Measurements from ENCODE around the gene RASL11A.
"Not testable (repeated sequence)": the region's sequence is repeated elsewhere in the genome, so short reads cannot be mapped to it uniquely, and the experiment has no call there.

Gene RASL11A

GRCh38 chr13:27269114-27269665 lies 1.4 kb upstream of the RASL11A start:
- FAIRE-seq, result no peak

- FAIRE-seq, result no peak
Observed at GRCh38 chr13:27271570-27272096, 1.0 kb downstream of the RASL11A start.

- no peak for FAIRE-seq
Observed at GRCh38 chr13:27273658-27274425, 3.2 kb downstream of the RASL11A start.

GRCh38 chr13:27274631-27275030 lies 4.0 kb downstream of the RASL11A start:
- no peak for FAIRE-seq

DNA sequence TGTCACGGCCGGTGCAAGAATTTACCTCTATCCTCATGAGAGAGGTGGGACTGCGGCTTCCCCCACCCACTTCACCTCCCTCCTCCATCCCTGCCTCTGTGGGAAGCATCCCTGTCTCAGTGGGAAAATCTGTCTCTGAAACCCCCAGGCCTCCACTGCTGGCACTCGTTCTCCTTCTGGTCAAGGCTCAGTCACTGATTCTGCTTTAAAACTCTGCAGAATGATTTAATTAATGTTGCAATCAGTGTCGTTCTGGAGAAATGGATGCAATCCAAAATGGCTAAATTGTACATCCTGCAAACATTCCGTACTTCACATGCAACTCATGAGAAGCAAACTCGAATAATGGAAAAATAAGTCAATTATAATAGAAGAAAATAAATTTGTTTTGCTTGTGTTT lies 5.6 kb downstream of the RASL11A start:
- no peak for FAIRE-seq

- no peak for FAIRE-seq
Observed at GRCh38 chr13:27279506-27279905, 8.9 kb downstream of the RASL11A start.

DNA sequence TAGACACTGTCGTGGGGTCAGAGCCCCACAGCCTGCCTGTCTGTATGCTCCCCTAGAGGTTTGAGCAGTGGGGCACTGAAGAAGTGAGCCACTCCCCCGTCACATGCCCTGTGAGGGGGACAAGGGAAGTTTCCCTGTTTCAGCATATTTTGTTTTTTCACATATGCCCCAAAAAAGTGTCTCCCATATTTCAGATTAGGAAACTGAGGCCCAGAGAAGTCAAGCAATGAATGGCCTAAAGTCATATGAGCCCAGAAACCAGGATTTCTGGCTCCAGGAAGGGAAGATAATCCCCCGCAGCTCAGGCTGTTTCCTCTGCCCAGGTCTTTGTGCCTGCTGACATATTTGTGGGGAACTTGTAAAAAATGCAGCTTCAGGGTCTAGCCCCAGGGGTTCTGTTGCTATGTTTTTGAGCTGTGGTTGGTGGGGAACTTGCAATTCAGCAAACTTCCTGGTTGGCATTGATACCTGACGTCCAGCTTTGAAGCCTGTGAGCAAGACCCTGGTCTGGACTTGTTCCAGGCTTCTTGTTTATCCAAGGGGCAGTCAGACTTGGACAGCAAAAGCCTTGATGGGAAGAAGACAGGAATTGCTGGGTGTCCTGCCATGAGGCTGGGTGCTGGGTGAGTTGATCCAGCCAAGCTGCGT lies 9.5 kb downstream of the RASL11A start:
- no peak for FAIRE-seq

DNA sequence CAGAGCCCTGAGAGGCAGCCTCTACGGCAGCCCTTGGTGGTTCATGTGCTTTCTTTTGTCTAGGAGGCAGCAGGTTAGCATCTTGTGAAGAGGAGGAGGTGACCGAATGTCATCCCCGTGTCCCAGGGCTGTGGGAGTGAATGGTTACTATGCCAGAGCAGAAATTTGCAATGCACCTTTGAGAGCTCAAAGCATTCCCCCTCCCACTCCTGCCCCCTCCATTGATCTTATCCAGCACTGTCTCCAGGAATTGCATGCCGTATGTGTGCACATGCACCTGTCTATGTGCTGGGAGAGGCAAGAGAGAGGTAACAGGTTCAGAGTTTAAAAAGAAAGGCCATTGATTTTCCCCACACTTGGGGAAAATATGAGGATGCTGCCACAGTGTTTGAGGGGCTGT lies 10.2 kb downstream of the RASL11A start:
- no peak for FAIRE-seq

GRCh38 chr13:27281420-27281819 lies 10.8 kb downstream of the RASL11A start:
- FAIRE-seq, result no peak

- no peak for FAIRE-seq
Observed at GRCh38 chr13:27283906-27284493, 13.4 kb downstream of the RASL11A start.

DNA sequence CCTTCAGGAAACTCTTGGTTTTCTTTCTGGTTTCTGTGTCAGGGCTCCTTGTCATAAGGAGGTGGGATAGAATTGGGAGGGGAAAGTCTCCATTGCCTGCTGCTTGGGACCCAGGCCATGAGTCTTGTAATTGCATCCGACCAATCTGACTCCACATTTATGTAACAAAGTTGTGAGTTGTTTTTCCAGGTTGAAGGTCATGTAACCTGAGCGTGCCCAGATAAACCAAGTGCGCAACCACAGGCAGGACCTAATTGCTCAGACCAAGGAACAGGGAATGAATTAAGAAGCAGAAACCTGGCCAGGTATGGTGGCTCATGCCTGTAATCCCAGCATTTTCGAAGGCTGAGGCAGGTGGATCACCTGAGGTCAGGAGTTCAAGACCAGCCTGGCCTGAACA lies 17.8 kb downstream of the RASL11A start:
- FAIRE-seq, result no peak

GRCh38 chr13:27289011-27289665 lies 18.5 kb downstream of the RASL11A start:
- FAIRE-seq, result no peak

GRCh38 chr13:27290715-27291114 lies 20.1 kb downstream of the RASL11A start:
- FAIRE-seq, result no peak

- FAIRE-seq, result not testable (repeated sequence)
Observed at GRCh38 chr13:27291967-27292366, 21.3 kb downstream of the RASL11A start.

GRCh38 chr13:27293076-27293691 lies 22.6 kb downstream of the RASL11A start:
- no peak for FAIRE-seq

GRCh38 chr13:27293873-27294515 lies 23.4 kb downstream of the RASL11A start:
- no peak for FAIRE-seq

DNA sequence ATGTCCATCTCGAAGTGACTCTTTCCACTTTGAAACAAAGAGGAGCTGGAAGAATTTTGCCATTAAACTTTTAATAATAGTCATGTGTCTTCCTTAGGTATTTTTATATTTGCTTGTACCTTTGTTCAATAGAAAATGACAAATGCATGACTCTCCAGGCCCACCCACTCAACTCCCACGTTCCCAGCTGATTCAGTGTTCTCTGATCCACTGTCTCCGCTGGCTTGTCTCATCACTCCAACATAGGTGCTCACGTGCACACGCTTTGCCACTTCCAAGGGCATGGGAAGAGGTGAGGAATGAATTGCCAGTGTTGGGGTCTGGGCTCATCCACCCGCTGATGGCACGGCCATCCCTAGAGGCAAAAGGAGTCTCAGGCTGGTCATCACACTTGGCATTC lies 24.5 kb downstream of the RASL11A start:
- no peak for FAIRE-seq

DNA sequence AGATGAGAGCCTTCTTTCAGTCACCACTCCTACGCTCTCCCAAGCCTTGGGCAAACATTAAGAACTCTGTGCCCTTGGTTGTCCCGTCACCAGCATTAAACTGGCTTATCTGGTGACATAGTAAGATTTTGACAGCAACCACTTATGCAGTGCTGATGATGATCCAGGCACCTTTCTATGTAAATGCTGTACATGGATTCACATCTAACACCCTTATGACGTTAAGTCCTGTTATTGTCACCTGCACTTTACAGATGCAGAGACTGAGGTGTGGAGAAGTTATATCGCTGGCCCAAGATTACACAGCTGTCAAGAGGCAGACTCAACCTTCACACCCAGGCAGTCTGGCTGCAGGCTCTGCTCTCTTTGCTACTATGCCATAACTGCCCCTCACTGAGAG lies 25.0 kb downstream of the RASL11A start:
- FAIRE-seq, result no peak

DNA sequence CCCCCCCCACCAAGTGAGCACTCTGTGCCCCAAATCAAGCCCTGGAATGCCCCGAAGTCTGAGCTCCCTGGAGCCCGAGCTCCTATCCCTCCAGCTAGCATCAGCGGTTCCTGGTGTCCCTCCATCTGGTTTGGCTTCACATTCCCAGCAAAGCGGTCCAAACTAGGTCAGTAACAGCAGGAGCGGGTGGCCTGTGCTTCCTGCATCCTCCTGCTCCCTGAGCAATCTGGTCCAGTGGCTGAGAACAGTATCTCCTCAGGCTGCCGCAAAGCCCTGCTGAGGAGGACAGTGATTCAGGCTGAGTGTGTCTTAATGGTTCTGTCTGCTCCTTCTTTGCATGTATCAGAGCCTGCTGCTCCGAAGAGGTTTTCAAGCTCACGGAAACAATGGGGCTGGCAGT lies 25.9 kb downstream of the RASL11A start:
- no peak for FAIRE-seq

DNA sequence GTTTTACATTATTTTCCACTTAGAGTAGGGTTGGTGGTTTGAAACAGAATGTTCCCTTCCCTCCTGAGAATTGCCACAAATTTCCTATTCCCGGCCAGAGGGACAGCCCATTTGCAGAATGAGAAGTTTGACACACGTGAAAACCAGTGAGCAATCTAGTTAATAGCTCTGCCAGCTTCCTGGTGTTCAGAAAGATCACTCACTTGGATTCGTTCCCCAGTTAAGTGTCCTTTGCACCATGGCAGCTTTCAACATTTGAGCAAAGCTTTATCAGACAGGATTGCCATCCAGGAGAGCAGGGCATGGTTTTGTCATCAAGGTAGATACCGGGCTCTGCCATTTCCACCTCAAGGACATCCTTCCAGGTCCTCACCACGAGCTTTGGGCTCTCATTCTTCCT lies 28.2 kb downstream of the RASL11A start:
- no peak for FAIRE-seq

DNA sequence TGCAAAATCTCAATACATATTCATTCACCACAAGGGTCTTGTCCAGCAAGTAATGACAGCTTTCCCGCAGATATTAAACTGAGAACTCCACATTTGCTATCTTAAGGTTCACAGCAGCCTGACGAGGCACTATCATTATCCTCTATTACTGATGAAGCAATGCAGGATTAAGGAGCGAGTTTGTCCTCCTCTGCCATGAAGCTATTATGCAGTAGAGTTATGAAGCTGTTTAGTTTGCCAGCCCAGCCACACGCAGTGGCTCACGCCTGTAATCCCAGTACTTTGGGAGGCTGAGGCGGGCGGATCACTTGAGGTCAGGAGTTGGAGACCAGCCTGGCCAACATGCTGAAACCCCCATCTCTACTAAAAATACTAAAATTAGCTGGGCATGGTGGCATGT lies 29.8 kb downstream of the RASL11A start:
- not testable (repeated sequence) for FAIRE-seq
